Stomach (tissue), 9 donors: ENCODE data around the gene CYTH1. TPM values are rescaled to one million over a fixed set of nuclear protein-coding genes. Genes with fewer than 3 reads are reported as not detected.

ENCODE experiments used
- DNase-seq, 2 donors: peaks; one replicate each; pipeline versions ENCODE4 v3.0.0 to v3.0.0-alpha.2; 2013 to 2019
- H3K27ac ChIP-seq, 5 donors: fragments of 200-600 bp in 4 of 5; sonication (generic) in 4 of 5; one replicate each; pipeline ENCODE4 v1.5.1; 2013 to 2019; ENCODE audit warnings: mild to moderate bottlenecking in 1 of 5, moderate library complexity in 1 of 5
- H3K27me3 ChIP-seq, 3 donors: fragments of 200-600 bp; sonication (generic); one replicate each; pipeline ENCODE4 v1.5.1; 2017 to 2019; ENCODE audit warnings: mixed run types in 1 of 3
- H3K36me3 ChIP-seq, 4 donors: fragments of 200-600 bp; sonication (generic); 1 replicate in 3 of 4; 2 replicates in 1 of 4; pipeline ENCODE4 v1.5.1; 2016 to 2019
- H3K4me1 ChIP-seq, 4 donors: fragments of 200-600 bp; sonication (generic); one replicate each; pipeline ENCODE4 v1.5.1; 2016 to 2019
- H3K4me3 ChIP-seq, 4 donors: fragments of 200-600 bp; sonication (generic) in 3 of 4; one replicate each; pipeline ENCODE4 v1.5.1; 2016 to 2019; ENCODE audit warnings: mild to moderate bottlenecking in 1 of 4
- H3K9me3 ChIP-seq, 4 donors: fragments of 200-600 bp; sonication (generic); one replicate each; pipeline ENCODE4 v1.5.1; 2016 to 2019
- EP300 ChIP-seq: sonication (generic); formaldehyde crosslinking; IDR thresholded peaks from one replicate; pipeline ENCODE4 v1.6.1; 2017; ENCODE audit warnings: antibody characterized with exemption
- POLR2A ChIP-seq, 4 donors: fragments of 450-650 bp; IDR thresholded peaks; one replicate each; pipeline ENCODE4 v1.6.1; 2016; ENCODE audit warnings: antibody characterized with exemption in 4 of 4, control low read depth in 2 of 4, mild to moderate bottlenecking in 1 of 4, moderate library complexity in 1 of 4
- POLR2AphosphoS5 ChIP-seq, 3 donors: sonication (generic); formaldehyde crosslinking; IDR thresholded peaks; one replicate each; pipeline ENCODE4 v1.6.1; 2016; ENCODE audit warnings: antibody characterized with exemption in 3 of 3
- WGBS, 5 donors: extraction: QIAGEN DNeasy Blood & Tissue Kit in 3 of 5; methylation state at CpG; one replicate each; pipeline versions ENCODE4 v1.1.5 to v1.1.7; 2013 to 2018; 5-methylcytosine and 5-hydroxymethylcytosine counted together
- intact Hi-C: fragments of 100-400 bp; cut with DNase I; formaldehyde crosslinking; loops from one replicate; pipeline ENCODE4 v1.15.1; 2023; ENCODE audit warnings: low total_unique reads
- polyA plus RNA-seq, 3 donors: library from polyadenylated mRNA; stranded (reverse); fragments of 200-250 nt; gene quantifications; one replicate each; pipeline ENCODE4 v1.2.3, GENCODE V29; 2013
- total RNA-seq, 5 donors: library from RNA; depleted of rRNA; stranded (reverse); fragments of >200 nt; gene quantifications; one replicate each; pipeline versions ENCODE4 v1.1.0 to v1.2.3, GENCODE V29; 2014 to 2016
- TF ChIP-seq, protein P1 (sequence below), 7 experiments: fragments of 450-650 bp in 4 of 7; fragments of 200-600 bp in 3 of 7; sonication (generic) in 3 of 7; IDR thresholded peaks; one replicate each; pipeline ENCODE4 v1.5.1; 2016 to 2019; ENCODE audit warnings: antibody characterized with exemption in 7 of 7, control low read depth in 2 of 7, mild to moderate bottlenecking in 1 of 7
- donor health status: healthy with polysubstance abuse.
- donor health status: Bipolar disorder and iron deficiency.
- donor health status: healthy.

Gene CYTH1
- total and polyA plus RNA-seq, 8 donors = 29.6 to 137 (median 55.9) TPM

GRCh38 chr17:78680436-78680835, 101.6 kb downstream of the CYTH1 start:
- 84 to 89% (median 87%) methylated on average over 12 of the region's 12 CpGs for WGBS, 5 donors
- no peaks in the 10 kb centered on the region for H3K9me3 ChIP-seq
- H3K4me1 ChIP-seq = peaks cover 0 to 7% (median 3%) of the 10 kb centered on the region in 4 donors
- intact Hi-C loops = no loop called here
- no peak overlapping the region for H3K27ac ChIP-seq
- no peak for DNase-seq
- TF ChIP-seq, protein P1, sequence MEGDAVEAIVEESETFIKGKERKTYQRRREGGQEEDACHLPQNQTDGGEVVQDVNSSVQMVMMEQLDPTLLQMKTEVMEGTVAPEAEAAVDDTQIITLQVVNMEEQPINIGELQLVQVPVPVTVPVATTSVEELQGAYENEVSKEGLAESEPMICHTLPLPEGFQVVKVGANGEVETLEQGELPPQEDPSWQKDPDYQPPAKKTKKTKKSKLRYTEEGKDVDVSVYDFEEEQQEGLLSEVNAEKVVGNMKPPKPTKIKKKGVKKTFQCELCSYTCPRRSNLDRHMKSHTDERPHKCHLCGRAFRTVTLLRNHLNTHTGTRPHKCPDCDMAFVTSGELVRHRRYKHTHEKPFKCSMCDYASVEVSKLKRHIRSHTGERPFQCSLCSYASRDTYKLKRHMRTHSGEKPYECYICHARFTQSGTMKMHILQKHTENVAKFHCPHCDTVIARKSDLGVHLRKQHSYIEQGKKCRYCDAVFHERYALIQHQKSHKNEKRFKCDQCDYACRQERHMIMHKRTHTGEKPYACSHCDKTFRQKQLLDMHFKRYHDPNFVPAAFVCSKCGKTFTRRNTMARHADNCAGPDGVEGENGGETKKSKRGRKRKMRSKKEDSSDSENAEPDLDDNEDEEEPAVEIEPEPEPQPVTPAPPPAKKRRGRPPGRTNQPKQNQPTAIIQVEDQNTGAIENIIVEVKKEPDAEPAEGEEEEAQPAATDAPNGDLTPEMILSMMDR (IDR thresholded peaks at IDR 0.05) = no peak
- TF ChIP-seq EP300 (no peak), POLR2AphosphoS5 (IDR thresholded peaks at IDR 0.05) (no peak), POLR2A (IDR thresholded peaks at IDR 0.05) (no peak)
- H3K4me3 ChIP-seq = no peak overlapping the region
- no peaks in the 10 kb centered on the region for H3K27me3 ChIP-seq
- peaks cover 66 to 89% (median 81%) of the 10 kb centered on the region in 4 donors for H3K36me3 ChIP-seq

DNA sequence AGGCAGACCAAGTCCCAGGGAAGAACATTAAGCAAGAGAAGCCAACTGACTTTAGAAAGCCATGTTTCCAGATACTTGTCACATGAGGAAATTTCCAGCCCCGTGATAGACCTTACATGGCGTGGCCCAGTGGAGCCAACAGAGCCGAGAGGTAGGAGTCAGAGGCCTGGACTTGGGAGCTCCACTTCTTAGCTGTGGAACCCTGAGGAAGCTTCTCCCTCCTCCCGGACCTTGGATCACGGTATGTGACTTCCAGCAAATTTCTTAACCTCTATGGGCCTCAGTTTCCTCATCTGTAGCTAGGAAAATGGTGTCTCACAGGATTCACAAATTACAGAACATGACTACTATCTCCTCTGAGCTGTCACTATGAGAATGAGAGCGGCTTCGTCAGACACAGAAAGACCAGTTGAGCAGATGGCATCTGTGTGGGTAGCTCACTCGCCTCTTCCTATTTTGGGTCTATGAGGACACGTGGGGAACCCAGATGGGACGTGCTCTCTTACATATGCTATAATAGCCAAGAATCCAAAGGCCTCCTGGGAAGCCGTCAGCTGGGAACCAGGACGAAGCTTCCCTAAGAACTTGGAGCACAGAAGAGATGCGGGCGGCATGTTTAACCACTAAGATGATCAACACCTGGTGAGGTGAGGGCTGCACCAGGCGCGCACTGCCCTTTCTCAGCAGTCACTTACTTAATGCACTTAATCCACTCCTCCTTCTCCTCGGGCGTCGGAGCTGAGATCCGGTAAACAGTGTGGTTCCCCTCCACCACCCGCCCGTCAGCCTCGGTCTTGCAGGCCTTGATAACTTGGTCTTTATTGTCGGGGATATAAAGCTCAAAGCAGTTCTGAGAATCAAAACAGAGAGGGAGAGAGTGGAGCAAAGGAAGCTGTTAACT, 102.3 kb downstream of the CYTH1 start:
- H3K36me3 ChIP-seq = peaks cover 72 to 92% (median 87%) of the 10 kb centered on the region in 4 donors
- H3K27me3 ChIP-seq = no peaks in the 10 kb centered on the region
- 87 to 93% (median 92%) methylated on average over 24 of the region's 24 CpGs for whole genome bisulfite sequencing, 5 donors
- TF ChIP-seq POLR2A (IDR thresholded peaks at IDR 0.05) (no peak), EP300 (no peak)
- no peak overlapping the region for H3K27ac ChIP-seq
- DNase-seq = no peak
- peaks cover 0 to 10% (median 3%) of the 10 kb centered on the region in 4 donors for H3K4me1 ChIP-seq
- intact Hi-C loops = no loop called here
- no peak overlapping the region for H3K4me3 ChIP-seq
- H3K9me3 ChIP-seq = no peaks in the 10 kb centered on the region

DNA sequence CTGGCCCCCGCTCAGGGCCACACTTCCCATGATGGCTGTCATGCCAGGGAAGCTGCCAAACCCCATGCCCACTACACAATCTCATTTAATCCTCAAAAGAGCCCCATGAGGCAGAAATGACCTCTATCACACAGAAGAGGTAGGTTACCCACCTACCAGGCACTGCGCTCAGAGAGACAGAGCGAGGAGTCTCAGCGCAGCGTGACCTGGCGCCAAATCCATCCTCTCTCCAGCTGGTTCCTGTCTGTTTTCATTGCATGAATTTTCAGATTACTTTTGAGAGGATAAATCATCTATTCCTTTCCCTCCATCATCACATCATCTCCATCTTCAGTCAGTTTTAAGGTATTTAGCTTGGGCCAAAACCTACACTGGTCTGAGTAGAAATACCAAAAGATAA, 103.4 kb downstream of the CYTH1 start:
- no peak overlapping the region for H3K4me3 ChIP-seq
- TF ChIP-seq POLR2AphosphoS5 (IDR thresholded peaks at IDR 0.05) = no peak
- no peak for TF ChIP-seq POLR2A (IDR thresholded peaks at IDR 0.05)
- no peak for TF ChIP-seq EP300
- TF ChIP-seq, protein P1 (IDR thresholded peaks at IDR 0.05) = no peak
- no peak overlapping the region for H3K27ac ChIP-seq
- DNase-seq = no peak
- peaks cover 0 to 21% (median 3%) of the 10 kb centered on the region in 4 donors for H3K4me1 ChIP-seq
- intact Hi-C loops = no loop called here
- no peaks in the 10 kb centered on the region for H3K9me3 ChIP-seq
- peaks cover 74 to 92% (median 90%) of the 10 kb centered on the region in 4 donors for H3K36me3 ChIP-seq
- 93 to 99% (median 99%) methylated on average over 6 of the region's 6 CpGs for WGBS, 5 donors
- no peaks in the 10 kb centered on the region for H3K27me3 ChIP-seq

DNA sequence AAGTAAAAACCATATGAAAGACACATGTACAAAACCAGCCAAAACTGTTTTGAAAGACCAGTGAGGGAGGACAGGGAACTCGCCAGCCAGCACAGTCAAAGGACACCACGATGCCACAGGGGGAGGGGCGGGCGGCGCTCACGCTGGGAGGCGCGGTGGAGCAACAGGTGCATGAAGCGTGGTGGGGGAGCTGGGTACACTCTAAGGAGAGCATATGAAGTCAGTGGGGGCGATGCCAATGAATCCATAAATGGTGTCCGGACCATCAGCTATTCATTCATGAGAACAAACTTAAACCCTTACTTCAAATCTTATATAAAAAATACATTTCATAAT, 103.9 kb downstream of the CYTH1 start:
- Histone ChIP-seq H3K4me1 (peaks cover 0 to 22% (median 4%) of the 10 kb centered on the region in 4 donors), H3K4me3 (no peak overlapping the region), H3K27me3 (no peaks in the 10 kb centered on the region), H3K27ac (no peak overlapping the region), H3K9me3 (no peaks in the 10 kb centered on the region), H3K36me3 (peaks cover 74 to 92% (median 90%) of the 10 kb centered on the region in 4 donors)
- TF ChIP-seq EP300 (no peak), POLR2A (IDR thresholded peaks at IDR 0.05) (no peak), POLR2AphosphoS5 (IDR thresholded peaks at IDR 0.05) (no peak)
- TF ChIP-seq, protein P1 (IDR thresholded peaks at IDR 0.05) = no peak
- WGBS, 5 donors = 91 to 97% (median 96%) methylated on average over 11 of the region's 11 CpGs
- intact Hi-C loops = no loop called here
- no peak for DNase-seq
